T-helper 2 cell treated with Interferon-gamma antibody and Interleukin-4, amounts not matched to agents 5 μg/mL and 100 μg/mL, for 36 hours (primary cell): Measurements from ENCODE around the gene WNT9B.

Source experiments
- DNase-seq: peaks from one replicate; pipeline ENCODE4 v3.0.0; 2021; ENCODE audit warnings: low spot score
- H3K27ac Mint-ChIP-seq: one replicate; pipeline ENCODE4 v1.8.0; 2021; ENCODE audit warnings: mild to moderate bottlenecking, mixed read lengths
- H3K27me3 Mint-ChIP-seq: one replicate; pipeline ENCODE4 v1.8.0; 2021; ENCODE audit warnings: low read depth, mixed read lengths
- H3K36me3 Mint-ChIP-seq: one replicate; pipeline ENCODE4 v1.8.0; 2021; ENCODE audit warnings: low read depth, mixed read lengths
- H3K4me1 Mint-ChIP-seq: one replicate; pipeline ENCODE4 v1.8.0; 2021; ENCODE audit warnings: low read depth, mixed read lengths
- H3K4me3 Mint-ChIP-seq: one replicate; pipeline ENCODE4 v1.8.0; 2022; ENCODE audit warnings: mild to moderate bottlenecking, moderate library complexity, mixed read lengths
- H3K9me3 Mint-ChIP-seq: one replicate; pipeline ENCODE4 v1.8.0; 2021; ENCODE audit warnings: mixed read lengths

WNT9B gene

DNA sequence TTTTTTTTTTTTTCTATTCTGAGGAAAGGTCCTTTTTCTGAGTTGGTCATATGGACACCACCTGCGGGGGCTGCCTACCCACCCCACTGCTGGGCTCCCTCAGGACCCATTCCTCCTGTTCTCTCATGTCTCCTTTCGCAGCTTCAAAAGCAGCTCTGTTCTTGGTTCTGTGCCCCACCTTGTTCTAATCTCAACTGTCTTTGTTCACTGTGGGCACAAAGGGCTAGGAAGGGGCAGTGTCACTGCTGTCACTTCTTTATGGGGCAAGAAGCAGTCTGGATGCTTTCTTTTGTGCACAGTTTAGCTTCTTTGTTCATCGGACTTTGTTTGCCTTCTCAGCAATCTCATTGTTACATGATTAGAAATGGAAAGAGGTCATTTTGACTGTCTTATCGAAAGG, 78.7 kb downstream of the WNT9B start:
- Mint-ChIP-seq H3K4me1 (peaks cover 25% of the 10 kb centered on the region), H3K27ac (no peak overlapping the region), H3K9me3 (no peaks in the 10 kb centered on the region), H3K36me3 (peaks cover 47% of the 10 kb centered on the region), H3K4me3 (no peak overlapping the region), H3K27me3 (no peaks in the 10 kb centered on the region)
- no peak for DNase-seq

DNA sequence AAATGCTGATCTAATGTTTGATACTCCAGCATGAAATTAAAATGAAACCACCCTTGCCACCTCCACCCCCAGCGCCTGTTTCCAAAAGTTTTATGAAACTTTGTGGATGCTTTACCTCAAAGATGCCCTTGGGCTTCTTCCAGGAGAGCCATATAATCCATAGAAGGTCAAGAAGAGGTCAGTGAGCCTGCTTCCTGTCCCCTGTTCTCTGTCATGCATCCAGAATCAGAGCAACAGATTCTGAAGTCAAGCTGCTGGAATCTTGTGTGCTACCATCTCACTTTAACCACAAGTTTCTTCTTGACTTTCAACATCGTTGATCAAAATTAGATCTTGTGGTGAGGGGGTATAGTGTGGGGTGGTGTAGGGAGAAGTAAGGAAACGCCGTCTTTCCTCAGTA, 80.2 kb downstream of the WNT9B start:
- Mint-ChIP-seq H3K9me3 (no peaks in the 10 kb centered on the region), H3K4me3 (no peak overlapping the region), H3K27me3 (no peaks in the 10 kb centered on the region), H3K27ac (no peak overlapping the region), H3K4me1 (peaks cover 26% of the 10 kb centered on the region), H3K36me3 (peaks cover 52% of the 10 kb centered on the region)
- no peak for DNase-seq

DNA sequence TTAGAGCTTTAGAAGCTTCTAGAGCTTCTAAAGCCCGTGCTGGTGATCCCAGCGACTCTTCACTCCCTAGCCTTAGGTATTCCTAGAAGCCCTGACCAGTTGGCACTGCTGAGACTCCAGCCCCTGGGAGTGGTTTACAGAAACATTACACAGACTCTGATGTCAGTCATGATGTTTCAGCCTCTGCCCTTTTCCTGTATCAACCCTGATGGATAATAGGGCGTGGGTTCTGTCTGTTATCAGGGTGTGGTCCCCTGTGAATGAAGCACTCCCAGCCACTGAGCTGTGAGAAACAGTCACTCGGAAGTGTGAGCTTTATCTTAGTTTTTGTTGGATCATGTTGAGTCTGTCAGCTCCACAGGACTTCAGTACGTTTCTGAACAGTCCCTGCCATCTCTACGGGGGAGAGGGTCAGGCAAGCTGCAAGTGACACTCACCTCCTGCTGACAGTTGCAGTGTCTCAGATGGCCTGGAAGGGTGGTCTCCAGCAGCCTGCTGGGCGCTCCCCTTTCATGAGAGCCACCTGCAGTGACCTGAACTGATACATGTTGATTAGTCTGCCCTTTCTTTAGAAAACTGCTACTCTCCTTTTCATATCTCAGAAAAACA, 84.4 kb downstream of the WNT9B start:
- Mint-ChIP-seq H3K36me3 (peaks cover 68% of the 10 kb centered on the region), H3K27me3 (no peaks in the 10 kb centered on the region), H3K9me3 (no peaks in the 10 kb centered on the region), H3K4me3 (no peak overlapping the region), H3K4me1 (peaks cover 7% of the 10 kb centered on the region), H3K27ac (no peak overlapping the region)
- DNase-seq, result no peak
